ENCODE results near the gene TAAR8.
"Not testable (repeated sequence)": the region's sequence is repeated elsewhere in the genome, so short reads cannot be mapped to it uniquely, and the experiment has no call there.

The TAAR8 gene

DNA sequence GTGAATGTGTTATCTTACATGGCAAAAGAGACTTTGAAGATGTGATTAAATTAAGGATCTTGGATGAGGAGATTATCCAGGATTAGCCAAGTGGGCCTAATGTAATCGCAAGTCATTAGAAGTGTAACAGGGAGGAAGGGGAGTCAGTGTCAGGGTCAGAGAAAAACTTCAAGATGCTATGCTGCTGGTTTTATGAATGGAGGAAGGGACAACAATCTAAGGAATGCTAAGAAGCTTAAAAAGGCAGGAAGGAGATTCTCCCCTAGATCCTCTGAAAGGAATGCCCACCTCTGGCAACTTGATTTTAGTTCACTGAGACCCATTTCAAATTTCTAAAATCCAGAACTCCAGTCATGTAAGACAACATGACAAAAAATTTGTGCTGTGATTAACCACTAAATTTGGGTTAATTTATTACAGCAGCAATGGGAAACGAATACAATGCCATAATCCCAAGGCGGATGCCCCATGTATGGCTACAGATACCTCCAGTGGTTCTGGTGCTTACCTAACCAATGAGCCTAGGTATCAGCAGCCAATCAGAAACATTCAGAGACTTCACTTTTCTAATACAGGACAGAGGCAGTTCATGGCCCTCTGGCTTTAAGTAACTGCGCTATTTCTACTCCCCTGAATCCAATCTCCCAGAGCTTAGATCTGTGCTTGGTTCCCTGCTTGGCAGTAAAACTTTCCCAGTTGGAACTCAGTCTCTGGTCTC lies 3.6 kb upstream of the TAAR8 start:
- no peak for DNase-seq (ENCODE audit: low spot score)

DNA sequence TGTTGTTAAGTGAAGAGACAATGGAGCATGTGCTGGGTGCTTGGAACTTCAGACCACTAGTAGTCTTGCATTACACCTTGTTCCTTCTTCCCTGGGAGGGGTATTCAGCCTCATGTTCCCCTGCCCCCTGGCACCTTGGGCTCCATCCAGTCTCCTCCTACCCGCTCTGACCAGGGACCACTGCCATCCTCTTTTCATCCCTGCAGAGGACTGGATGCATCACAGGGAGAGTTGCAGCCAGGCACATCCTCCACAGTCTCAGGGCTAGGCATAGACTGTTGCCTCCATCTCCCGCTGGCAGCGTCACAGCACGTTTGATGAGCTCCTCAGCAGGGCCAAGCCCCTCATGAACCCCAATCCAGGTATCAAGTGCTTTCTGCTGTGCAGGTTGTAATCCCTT lies 1.3 kb upstream of the TAAR8 start:
- no peak for DNase-seq (ENCODE audit: low spot score)

DNA sequence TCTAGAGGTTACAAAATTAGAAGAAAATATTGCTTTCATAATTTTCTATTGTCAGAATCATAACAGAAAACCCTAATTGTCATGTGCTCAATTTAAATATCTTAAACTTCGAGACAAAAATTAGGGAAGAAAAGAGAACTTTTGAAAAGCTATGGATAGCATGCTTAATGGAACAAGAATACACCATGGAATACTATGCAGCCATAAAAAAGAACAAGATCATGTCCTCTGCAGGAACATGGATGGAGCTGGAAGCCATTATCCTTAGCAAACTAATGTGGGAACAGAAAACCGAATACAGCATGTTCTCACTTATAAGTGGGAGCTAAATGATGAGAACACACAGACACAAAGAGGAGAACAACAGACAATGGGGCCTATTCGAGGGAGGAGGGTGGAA lies 7.6 kb downstream of the TAAR8 start:
- DNase-seq (ENCODE audit: low spot score): not testable (repeated sequence)

DNA sequence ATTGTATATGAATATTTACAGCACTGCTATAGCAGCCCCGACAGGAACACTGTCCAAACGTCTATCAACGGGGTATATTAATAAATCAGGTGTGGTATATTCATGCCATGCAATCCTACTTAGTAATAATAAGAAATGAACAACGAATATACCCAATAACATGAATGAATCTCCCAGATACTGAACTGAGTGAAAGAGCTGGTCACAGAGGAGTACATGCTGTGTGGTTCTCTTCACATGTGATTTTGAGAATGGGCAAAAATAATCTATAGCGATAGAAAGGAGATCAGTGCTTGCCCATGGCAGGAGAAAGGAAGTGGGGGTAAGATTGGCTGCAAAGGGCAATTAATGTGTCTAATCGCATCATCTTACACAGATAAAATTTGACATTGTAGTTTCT lies 13.9 kb downstream of the TAAR8 start:
- no peak for DNase-seq (ENCODE audit: low spot score)

DNA sequence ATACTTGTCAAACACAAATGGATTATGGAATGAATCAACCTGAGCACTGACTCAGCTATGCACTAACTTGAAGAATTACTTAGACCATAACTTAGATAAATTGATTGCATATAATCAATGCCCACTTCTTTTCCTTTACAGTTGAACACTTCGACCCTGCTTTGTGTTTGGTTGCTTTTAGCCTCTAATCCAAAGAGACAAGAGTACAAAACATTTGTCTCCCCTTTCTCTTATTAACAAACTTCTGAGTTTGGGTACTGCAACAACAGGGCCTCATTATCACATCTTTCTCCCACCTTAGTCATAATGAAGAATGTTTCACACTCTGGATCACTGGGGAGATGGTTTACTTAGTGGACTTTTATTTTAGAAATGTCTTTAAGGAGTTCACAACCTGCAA lies 15.1 kb downstream of the TAAR8 start:
- DNase-seq (ENCODE audit: low spot score): no peak

DNA sequence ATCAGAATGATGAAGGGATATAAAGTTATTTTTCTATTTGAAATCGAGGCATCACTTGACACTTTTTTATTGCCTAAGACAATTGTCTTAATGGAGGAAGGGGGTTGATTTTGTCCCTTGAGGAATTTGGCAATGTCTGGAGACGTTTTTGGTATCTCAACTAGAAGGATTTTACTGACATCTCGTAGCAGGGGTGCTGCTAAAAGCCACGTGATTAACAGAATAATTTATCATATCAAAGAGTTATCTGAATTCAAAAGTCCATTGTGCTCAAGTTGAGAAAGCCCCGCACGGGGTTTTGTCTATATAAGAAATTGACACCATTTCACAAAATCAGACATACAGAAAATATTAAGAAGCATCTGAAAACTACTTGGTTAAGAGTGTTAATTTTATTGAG lies 16.1 kb downstream of the TAAR8 start:
- no peak for DNase-seq (ENCODE audit: low spot score)

DNA sequence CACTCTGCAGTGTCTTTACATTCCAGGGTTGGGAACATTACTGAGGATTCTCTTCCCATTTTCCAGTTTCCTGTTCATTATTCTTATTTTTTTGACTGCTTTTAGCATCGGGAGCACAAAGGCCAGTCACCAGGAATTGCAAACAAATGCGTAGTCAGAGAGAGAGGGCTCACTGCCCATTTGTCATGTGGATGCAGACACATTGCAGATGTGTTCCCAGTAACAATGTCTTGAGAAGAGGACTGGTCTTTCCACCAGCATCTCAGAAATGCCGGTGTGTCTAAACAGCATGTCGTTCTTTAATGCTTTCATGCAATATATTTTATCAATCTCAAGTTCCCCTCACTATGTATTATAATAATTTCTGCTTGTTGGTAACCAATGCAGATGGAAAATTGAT lies 16.7 kb downstream of the TAAR8 start:
- no peak for DNase-seq (ENCODE audit: low spot score)

DNA sequence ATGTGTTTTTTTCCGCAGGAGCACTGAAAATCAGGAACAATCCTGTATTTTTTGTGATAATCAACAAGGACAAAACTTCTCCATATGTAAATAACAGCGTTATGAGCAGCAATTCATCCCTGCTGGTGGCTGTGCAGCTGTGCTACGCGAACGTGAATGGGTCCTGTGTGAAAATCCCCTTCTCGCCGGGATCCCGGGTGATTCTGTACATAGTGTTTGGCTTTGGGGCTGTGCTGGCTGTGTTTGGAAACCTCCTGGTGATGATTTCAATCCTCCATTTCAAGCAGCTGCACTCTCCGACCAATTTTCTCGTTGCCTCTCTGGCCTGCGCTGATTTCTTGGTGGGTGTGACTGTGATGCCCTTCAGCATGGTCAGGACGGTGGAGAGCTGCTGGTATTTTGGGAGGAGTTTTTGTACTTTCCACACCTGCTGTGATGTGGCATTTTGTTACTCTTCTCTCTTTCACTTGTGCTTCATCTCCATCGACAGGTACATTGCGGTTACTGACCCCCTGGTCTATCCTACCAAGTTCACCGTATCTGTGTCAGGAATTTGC lies 17.8 kb downstream of the TAAR8 start, which contains the start of gene TAAR6:
Gene TAAR6 (plus strand): TSS at position 102 of the 557 bp plus-strand sequence. CDS start 0 bp downstream, at position 102.
- DNase-seq (ENCODE audit: low spot score): no peak

DNA sequence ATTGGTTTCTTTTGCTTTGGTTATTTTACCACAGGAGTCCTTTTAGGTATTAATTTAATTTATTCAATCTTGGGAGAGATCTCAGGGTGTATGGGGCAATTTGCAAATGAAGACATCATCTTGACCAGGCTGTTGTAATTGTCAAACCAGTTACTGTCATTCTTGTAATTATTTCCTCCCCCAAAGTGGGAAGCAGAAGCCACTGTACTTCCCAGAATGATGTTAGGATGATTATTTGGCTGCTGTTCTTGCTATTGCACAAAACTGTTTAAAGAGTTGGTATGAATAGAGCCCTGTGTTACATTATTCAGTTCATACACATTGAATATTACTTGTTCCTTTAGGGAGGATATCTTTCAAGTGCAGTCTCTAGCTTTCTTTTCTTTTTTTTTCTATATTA lies 19.3 kb downstream of the TAAR8 start:
- no peak for DNase-seq (ENCODE audit: low spot score)

DNA sequence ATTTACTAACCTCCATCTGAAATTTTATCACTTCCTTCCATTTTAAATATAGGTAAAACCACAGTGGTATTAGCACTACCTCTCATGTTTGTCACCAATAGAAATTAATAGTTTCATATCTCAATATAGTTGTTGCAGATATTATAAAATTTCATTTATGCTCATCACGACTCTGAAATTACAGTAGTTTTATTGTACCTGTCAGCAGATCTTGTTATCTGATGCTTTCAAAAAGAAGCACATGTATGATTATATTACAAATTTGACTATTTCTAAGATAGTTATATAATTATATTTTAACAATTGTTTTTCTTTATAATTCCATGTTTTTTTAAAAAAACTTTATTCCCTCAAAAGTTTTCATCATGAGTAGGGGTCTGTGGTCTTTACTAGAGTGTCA lies 32.2 kb downstream of the TAAR8 start:
- no peak for DNase-seq (ENCODE audit: low spot score)

DNA sequence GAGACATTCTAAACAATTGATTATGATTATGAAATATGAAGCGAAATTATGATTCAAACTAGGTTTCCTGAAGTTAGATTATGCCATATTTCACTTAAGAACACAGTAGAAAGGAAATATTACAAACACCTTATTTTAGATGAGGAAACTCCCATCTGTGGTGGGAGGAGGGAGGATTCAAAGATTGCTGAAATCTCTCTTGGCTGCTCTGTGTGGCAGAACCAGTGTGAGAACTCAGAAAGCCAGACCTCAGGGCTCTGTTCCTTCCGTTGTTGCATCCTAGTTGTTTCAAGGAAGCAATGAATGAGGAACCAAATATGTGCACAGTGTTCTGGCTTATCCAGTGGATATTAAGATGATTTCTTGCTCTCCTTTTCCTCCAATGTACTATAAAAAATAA lies 35.0 kb downstream of the TAAR8 start:
- no peak for DNase-seq (ENCODE audit: low spot score)

DNA sequence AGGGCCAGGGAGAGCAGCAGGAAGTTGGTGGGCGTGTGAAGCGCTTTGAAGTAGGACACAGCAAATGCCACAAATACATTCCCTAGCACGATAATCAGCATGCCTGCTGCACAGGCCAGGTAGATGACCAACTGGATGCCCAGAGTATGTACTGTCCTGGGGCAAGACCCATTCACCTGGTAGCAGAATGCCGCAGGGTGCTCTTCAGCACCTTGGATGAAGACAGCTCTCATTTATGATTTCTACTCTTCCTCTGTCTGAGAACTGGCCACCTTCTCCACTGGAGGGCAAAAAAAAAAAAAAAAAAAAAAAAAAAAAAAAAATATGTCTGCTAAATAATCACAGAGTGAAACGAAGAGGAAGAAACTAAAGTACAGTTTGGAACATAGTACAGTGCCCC lies 37.0 kb downstream of the TAAR8 start, which contains the start of gene TAAR5:
Gene TAAR5 (minus strand): TSS at position 288 of the 400 bp plus-strand sequence. CDS start 55 bp downstream, at position 233.
- DNase-seq (ENCODE audit: low spot score): no peak

DNA sequence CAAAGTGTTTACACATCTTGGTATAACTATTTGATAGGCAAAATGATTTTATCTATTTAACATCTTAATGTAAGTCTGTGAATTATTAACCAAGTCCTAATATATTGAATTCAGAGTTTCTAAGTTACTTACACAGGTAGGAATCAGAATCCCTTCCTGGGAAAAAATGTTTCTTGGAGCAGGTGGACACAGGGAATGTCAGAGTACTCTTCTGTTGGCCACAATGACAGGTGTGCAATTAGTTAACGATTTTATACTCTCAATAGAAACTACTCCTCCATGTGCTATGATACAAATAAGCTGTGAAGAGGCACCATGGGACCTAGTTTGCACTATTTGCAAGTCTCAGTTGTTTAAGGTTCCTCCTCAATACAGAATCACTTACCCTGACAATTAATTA lies 37.9 kb downstream of the TAAR8 start:
- DNase-seq (ENCODE audit: low spot score): no peak

DNA sequence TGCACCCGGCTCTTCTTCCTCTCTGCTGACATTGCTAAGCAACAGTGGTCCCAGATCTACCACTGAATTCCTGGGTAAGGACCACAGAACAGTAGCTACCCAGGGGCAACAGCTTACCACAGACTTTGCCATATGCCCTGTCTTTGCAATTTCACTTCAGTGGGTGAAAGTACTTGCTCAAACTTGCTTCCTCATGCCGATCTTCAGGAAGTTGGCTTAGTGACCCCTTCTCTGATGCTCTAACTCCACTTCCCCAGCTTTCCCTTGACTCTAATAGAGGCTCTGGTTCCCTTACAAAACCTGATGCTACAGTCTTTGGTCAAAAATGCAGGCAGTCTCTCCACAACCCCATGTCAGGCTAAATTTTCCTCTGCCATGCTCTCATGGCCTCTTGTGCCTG lies 40.4 kb downstream of the TAAR8 start:
- no peak for DNase-seq (ENCODE audit: low spot score)

DNA sequence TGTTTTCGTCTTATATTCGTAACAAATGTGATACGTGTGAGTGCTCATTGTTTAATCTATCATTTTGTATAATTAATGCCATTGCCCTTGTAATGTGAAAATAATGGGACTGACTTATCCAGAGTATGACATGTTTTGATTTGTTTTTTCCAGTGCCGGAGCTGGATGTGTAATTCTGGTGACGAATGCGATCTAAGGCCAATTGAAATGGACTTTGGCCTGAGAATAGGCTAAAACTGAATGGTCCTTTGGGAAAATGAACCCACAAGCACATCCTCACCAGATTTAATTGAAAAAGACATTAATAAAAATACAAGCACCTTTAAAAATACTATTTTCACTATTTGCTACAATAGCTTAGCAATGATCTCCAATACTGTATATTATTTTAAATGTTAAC lies 43.7 kb downstream of the TAAR8 start:
- no peak for DNase-seq (ENCODE audit: low spot score)

DNA sequence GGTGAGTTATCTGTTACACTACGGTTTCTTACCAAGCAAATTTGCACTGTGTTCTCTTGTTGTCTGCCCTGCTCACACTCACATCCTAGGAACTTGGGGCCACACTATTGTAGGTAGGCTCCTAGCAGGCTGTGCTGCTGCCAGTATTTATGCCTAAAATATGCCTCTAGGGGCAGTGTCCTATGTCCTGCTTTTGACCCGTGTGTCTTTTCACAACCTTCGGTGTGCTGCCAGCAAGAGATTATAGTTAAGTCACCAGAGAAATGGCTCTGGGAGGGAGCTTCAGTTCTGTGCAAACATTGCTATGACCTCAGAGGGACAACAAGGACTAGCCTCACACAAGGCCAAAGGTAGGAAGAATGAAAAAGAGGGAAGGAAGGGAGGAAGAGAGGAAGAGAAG lies 46.0 kb downstream of the TAAR8 start:
- peak; percentile 47 for DNase-seq (ENCODE audit: low spot score)

DNA sequence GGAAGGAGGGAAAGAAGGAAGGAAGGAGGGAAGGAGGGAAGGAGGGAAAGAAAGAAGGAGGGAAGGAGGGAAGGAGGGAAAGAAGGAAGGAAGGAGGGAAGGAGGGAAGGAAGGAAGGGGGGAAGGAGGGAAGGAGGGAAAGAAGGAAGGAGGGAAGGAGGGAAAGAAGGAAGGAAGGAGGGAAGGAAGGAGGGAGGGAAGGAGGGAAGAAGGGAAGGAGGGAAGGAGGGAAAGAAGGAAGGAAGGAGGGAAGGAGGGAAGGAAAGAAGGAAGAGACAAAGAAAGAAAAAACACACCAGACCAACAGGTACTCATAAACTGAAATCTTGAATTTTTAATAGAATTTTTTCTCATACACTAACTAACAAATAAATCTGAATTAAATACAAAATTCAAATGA lies 48.4 kb downstream of the TAAR8 start:
- not testable (repeated sequence) for DNase-seq (ENCODE audit: low spot score)

All from ecto neural progenitor cell (in vitro differentiated cells).